ENCODE measurements around the gene EXOC7.

DNA sequence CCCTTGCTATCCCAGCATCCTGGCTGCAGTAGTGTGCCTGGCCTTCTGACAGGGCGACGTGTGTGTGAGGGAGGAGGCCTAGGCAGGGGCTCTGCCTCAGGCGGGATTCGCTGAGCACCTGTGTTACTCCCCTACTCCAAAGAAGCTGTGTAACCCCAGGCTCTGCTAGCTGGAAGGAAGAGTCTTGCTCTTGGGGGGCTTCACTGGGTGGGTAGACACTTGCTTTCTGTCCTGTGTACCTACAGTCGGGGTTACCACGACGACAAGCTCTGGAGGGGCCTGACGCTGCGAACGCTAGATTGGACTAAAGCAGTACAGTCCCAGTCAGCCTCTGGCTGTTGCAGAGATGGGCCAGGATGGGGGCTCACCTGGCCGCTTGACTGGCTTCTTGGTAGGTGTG is 9.5 kb downstream of the EXOC7 start:
- no peak for TF ChIP-seq POLR2A (IDR thresholded peaks at IDR 0.05)
- no peak for TF ChIP-seq POLR2AphosphoS5 (IDR thresholded peaks at IDR 0.05)
- no peak for TF ChIP-seq CTCF (IDR thresholded peaks at IDR 0.05)
